HG03558 (cell line): Measurements from ENCODE around the gene SLC22A1.
"Not testable (repeated sequence)": the region's sequence is repeated elsewhere in the genome, so short reads cannot be mapped to it uniquely, and the experiment has no call there.

Experiments
- ATAC-seq: cut with Tn5 transposase; IDR thresholded peaks from one replicate; pipeline ENCODE4 v1.9.1; 2021; ENCODE audit warnings: moderate number of reproducible peaks; ENCODE audit not compliant: unreplicated experiment; ENCODE audit errors: extremely low read depth

The SLC22A1 gene

GRCh38 chr6:160134779-160135547 lies 13.3 kb downstream of the SLC22A1 start:
- no peak for ATAC-seq

GRCh38 chr6:160135907-160136655 lies 14.5 kb downstream of the SLC22A1 start:
- no peak for ATAC-seq

GRCh38 chr6:160137130-160137988 lies 15.7 kb downstream of the SLC22A1 start:
- ATAC-seq, result no peak

DNA sequence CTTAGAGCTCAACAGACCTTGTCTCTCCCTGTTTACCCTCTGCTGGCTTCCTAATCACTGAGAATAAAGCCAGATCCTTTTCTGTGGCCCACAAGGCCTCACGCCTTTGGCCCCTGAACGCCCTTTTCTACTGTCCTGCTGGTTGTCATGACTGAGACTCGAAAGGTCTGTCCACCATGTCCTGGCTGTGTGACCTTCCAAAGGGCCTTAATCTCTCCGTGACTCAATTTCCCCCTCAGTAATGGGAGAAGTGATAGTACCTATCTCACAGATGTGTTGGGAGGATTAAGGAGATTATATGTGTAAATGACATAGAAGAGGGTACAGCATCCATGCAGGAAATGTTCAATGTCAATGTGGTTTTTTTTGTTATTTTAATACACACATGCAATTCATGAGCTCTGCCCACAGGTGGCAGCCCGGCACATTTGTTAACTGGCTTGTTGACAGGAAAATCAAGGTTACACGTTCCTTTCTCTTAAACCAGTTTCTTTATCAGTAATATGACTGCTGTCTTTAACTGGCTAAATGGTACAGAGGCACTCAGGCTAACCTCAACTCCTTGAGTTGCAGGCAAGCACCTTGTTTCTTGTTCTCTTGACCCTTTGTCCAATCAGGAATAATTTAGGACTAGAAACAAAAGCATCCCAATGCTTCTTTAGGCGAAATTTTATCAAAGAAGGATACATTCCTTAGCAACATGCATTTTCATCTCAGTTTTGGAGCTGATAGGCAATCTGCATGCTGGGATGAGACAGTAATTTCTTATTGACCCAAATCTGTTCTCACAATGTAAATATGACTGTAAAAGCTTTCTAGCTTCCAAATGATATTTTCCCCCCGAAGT lies 16.6 kb downstream of the SLC22A1 start:
- ATAC-seq, result no peak

GRCh38 chr6:160138839-160139419 lies 17.3 kb downstream of the SLC22A1 start:
- no peak for ATAC-seq

GRCh38 chr6:160139420-160139851 lies 17.8 kb downstream of the SLC22A1 start:
- ATAC-seq, result no peak

DNA sequence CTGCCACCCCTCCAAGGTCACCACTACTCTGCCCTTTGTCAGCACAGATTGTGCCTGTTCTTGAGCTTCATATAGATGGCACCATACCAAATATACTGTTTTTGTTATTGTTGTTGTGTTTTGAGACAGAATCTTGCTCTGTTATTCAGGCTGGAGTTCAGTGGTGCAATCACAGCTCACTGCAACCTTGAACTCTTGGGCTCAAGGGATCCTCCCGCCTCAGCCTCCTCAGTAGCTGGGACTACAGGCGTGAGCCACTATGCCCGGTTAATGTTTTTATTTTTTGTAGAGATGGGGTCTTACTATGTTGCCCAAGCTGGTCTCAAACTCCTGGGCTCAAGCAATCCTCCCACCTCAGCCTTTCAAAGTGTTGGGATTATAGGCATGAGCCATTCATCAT lies 18.9 kb downstream of the SLC22A1 start:
- ATAC-seq, result not testable (repeated sequence)

- no peak for ATAC-seq
These were observed 19.5 kb downstream of the SLC22A1 start for GRCh38 chr6:160141001-160141726.

- ATAC-seq, result no peak
These were observed 20.6 kb downstream of the SLC22A1 start for GRCh38 chr6:160142115-160142715.

- ATAC-seq, result no peak
These were observed 25.0 kb downstream of the SLC22A1 start for GRCh38 chr6:160146454-160147145.

DNA sequence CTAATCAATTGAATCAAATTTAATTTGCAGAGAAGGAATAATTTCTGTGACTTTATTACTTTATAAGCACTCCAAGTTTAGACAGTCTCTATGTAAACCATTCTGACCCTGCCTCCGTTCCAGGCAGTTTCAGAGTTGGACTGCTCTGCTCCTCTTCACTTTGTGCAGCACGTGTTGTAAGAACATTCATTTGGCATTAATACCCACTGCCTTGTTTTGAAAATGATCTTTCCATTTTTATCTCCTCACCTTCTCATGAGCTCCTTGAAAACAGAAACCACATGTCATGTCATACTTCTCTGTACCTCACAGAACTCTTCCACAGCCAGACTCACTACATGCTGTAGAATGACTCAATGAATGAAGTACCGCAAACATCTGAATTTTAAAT lies 25.5 kb downstream of the SLC22A1 start:
- no peak for ATAC-seq

DNA sequence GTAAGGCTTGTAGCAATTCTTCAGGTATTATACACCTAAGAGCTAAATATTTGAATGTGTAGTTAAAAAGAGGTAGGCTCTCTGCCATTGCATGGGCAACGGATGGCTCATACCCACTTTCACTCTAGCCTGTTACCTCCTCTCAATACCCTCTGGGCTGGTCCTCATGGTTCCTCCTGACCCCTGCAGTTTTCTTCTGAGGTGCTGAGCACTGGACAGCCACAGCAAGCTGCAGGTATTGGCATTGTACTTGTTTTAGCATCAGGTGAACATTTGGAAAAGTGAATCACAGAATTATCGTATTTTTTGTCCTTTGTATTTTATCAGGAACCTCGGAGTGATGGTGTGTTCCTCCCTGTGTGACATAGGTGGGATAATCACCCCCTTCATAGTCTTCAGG lies 32.9 kb downstream of the SLC22A1 start:
- no peak for ATAC-seq

DNA sequence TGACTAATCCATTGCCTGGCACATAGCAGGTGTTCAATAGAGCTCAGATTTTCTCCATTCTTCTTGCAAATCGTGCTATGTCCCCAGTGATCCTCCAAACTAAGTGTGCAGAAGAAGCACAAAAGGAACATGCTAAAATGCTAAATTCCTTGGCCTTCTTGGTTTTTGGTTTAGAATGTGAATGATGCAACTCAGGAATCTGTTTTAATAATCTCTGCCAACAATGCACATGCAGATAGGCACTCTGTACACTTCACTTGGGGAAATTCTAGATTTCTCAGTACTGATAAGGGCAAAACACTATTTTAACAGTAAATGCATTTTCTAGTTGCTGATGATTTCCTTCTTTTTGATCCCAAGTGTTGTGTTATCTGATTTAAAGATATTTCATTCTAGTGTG lies 35.2 kb downstream of the SLC22A1 start:
- no peak for ATAC-seq

DNA sequence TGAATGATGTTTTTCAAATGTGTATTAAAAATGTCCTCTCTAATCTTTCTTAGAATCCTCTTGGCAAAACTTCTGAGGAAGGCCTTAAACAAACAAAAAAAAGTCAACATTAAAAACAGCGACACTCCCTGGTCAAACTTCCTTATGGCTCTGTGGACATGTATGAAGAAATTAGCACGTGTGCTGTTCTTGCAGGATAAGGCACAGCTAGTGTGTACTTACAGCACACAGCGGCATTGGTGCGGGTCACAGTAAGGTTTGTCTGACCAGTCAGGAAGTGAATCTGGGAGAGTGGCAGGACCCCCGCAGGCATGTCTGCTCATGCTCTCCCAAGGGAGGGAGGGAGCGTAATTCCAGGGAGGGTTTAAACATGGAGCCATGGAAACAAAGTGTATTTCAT lies 38.8 kb downstream of the SLC22A1 start:
- ATAC-seq, result no peak

GRCh38 chr6:160160929-160161646 lies 39.5 kb downstream of the SLC22A1 start:
- no peak for ATAC-seq

- no peak for ATAC-seq
These were observed 40.0 kb downstream of the SLC22A1 start for GRCh38 chr6:160161647-160161986.

DNA sequence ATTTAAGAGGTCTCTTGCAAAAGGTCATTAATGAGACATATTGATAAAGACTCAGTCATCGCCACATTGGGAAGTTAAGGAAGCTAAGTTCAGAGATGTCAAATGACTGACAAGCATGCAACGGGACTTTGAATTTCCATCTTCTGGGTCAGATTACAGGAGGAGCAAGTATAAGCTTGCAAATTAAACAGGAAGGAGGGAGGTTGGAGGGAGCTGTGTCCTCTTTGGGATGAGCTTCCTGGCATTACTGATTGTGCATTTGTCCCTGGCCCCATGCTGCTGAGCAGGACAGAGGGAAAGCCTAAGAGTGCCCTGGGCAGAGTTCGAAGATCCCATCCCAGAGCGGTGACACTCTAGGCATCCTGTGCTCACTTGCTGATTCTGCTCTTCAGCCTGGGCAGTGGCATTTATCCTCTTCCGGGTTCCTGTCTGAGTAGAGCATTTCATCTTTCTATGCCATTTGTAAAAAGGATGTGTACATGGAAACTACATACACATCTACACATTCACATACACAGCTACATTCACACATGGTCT lies 40.5 kb downstream of the SLC22A1 start:
- no peak for ATAC-seq
